Thymus (tissue), 11 donors: ENCODE data around the gene MAFG. TPM values are rescaled to one million over a fixed set of nuclear protein-coding genes. Genes with fewer than 3 reads are reported as not detected.

ENCODE experiments used
- DNase-seq, 9 donors: peaks; one replicate each; pipeline ENCODE4 v3.0.0-alpha.2; 2013; ENCODE audit warnings: low spot score in 9 of 9, low read depth in 6 of 9, missing footprints in 1 of 9
- H3K27ac ChIP-seq, 2 donors: one replicate each; pipeline ENCODE4 v1.5.1; 2013; ENCODE audit warnings: control low read depth in 1 of 2, low read depth in 1 of 2, low read length in 1 of 2, mild to moderate bottlenecking in 1 of 2, moderate library complexity in 1 of 2
- H3K27me3 ChIP-seq, 2 donors: one replicate each; pipeline ENCODE4 v1.5.1; 2013; ENCODE audit warnings: low read length in 1 of 2; ENCODE audit not compliant: control insufficient read depth in 2 of 2, insufficient read depth in 1 of 2
- H3K36me3 ChIP-seq, 2 donors: one replicate each; pipeline ENCODE4 v1.5.1; 2013; ENCODE audit warnings: low read length in 1 of 2, mild to moderate bottlenecking in 1 of 2, moderate library complexity in 1 of 2; ENCODE audit not compliant: control insufficient read depth in 2 of 2, insufficient read depth in 2 of 2
- H3K4me1 ChIP-seq, 2 donors: one replicate each; pipeline ENCODE4 v1.5.1; 2013; ENCODE audit warnings: low read length in 2 of 2; ENCODE audit not compliant: control insufficient read depth in 2 of 2, insufficient read depth in 2 of 2
- H3K4me3 ChIP-seq, 2 donors: one replicate each; pipeline ENCODE4 v1.5.1; 2013; ENCODE audit warnings: low read length in 2 of 2, control low read depth in 1 of 2, mild to moderate bottlenecking in 1 of 2
- H3K9me3 ChIP-seq, 2 donors: one replicate each; pipeline ENCODE4 v1.5.1; 2013; ENCODE audit warnings: low read length in 1 of 2, mild to moderate bottlenecking in 1 of 2; ENCODE audit not compliant: control insufficient read depth in 2 of 2, insufficient read depth in 1 of 2
- WGBS: extraction: QIAGEN DNeasy Blood & Tissue Kit; methylation state at CpG from one replicate; pipeline ENCODE4 v1.1.7; 2013; 5-methylcytosine and 5-hydroxymethylcytosine counted together
- polyA plus RNA-seq: library from polyadenylated mRNA; stranded (reverse); fragments of 200-250 nt; gene quantifications from one replicate; pipeline ENCODE4 v1.2.3, GENCODE V29; 2013
- total RNA-seq: library from RNA; stranded (reverse); fragments of 120-200 nt; gene quantifications from one replicate; pipeline ENCODE4 v1.2.4, GENCODE V29; 2013
- donor health status: healthy.

MAFG gene
- total and polyA plus RNA-seq, 2 donors, result 6.0 to 7.3 TPM

DNA sequence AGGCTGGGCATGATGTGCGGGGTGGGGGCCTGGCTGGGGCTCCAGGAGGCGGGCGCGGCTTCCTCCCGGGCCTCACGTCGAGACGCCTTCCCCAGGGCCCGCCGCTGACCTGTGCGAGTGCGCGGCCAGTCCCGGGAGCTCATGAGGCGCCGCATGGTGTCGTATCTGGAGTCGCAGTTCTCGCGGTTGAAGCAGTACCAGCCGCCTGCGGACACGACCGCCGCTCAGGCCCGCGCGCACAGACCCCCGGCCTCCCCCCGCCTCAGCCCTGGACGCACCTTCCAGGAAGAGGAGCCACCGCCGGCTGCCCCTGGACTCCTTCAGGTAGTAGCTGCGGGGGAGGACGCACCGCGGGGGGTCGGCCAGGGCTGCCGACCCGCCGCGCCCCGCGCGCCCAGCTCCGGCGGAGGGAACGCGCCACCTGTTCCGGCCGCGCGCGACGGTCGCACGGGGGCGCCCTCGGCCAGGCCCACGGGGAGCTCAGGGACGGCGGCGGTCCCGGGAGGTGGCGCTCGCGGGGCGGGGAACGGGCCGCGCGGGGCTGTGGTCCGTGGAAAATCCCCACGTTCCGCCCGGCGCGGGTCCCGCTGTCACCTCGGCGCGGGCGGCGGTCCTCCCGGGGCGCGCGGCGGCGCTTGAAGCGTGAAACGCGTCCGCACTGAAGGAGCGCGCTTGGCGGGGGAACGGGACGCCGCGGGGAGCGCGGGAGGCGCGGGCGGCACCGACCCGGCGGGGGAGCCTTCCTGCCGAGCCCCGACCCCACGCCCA, 32.0 kb upstream of the MAFG start:
- peaks cover 66 to 79% of the 10 kb centered on the region in 2 donors for H3K27me3 ChIP-seq
- peak in 6 of 9 donors; percentile 49 to 83 (median 70) for DNase-seq
- peak overlapping the region; percentile 16 to 49 for H3K4me3 ChIP-seq
- peaks cover 7 to 11% of the 10 kb centered on the region in 2 donors for H3K4me1 ChIP-seq
- H3K36me3 ChIP-seq, result no peaks in the 10 kb centered on the region
- H3K9me3 ChIP-seq, result peaks cover 0 to 1% of the 10 kb centered on the region in 2 donors
- H3K27ac ChIP-seq, result no peak overlapping the region
- WGBS, result 3% methylated on average over 112 of the region's 112 CpGs

DNA sequence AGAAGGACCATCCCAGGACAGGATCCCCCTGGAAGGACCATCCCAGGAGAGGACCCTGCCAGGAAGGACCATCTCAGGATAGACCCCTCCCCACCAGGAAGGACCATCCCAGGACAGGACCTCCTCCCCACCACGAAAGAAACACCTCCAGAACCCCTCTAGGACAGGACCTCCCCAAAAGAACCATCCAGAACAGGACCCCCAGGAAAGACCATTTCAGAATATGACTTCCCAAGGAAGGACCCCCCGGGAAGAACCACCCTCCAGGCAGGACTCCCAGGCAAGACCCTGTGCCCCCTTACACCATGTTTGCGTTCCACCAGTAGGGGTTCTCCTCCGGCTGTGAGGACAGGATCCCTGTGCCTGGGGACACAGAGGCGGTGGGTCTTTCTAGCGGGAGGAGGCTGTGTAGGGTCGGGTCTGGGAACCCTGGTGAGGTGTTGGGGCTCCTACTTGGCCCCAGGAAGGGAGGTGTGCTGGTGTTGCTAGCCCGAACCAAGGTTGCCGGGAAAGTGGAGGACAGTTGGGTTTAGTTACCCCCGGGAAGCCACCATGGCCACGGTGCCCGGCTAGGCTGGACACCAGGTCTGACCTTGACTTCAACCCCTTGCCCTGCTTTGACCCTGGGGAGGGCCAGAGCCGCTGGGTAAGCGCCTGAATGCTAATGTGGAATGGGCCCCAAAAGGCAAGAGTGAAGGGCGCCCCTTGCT, 31.3 kb upstream of the MAFG start:
- H3K9me3 ChIP-seq, result peaks cover 0 to 1% of the 10 kb centered on the region in 2 donors
- H3K27ac ChIP-seq, result no peak overlapping the region
- no peak overlapping the region for H3K4me3 ChIP-seq
- H3K4me1 ChIP-seq, result peaks cover 7 to 11% of the 10 kb centered on the region in 2 donors
- DNase-seq, result no peak
- 78% methylated on average over 15 of the region's 15 CpGs for WGBS
- H3K27me3 ChIP-seq, result peaks cover 58 to 77% of the 10 kb centered on the region in 2 donors
- no peaks in the 10 kb centered on the region for H3K36me3 ChIP-seq

GRCh38 chr17:81957691-81958432, 30.3 kb upstream of the MAFG start:
- no peaks in the 10 kb centered on the region for H3K36me3 ChIP-seq
- peaks cover 8 to 11% of the 10 kb centered on the region in 2 donors for H3K4me1 ChIP-seq
- no peak for DNase-seq
- no peak overlapping the region for H3K4me3 ChIP-seq
- 96% methylated on average over 19 of the region's 19 CpGs for WGBS
- H3K27ac ChIP-seq, result no peak overlapping the region
- H3K9me3 ChIP-seq, result peaks cover 0 to 1% of the 10 kb centered on the region in 2 donors
- H3K27me3 ChIP-seq, result peaks cover 51 to 71% of the 10 kb centered on the region in 2 donors

GRCh38 chr17:81956607-81957589, 29.4 kb upstream of the MAFG start:
- 92% methylated on average over 45 of the region's 45 CpGs for WGBS
- H3K4me3 ChIP-seq, result no peak overlapping the region
- DNase-seq, result no peak
- no peak overlapping the region for H3K27ac ChIP-seq
- H3K36me3 ChIP-seq, result no peaks in the 10 kb centered on the region
- peaks cover 0 to 2% of the 10 kb centered on the region in 2 donors for H3K9me3 ChIP-seq
- peaks cover 11% of the 10 kb centered on the region in 2 donors for H3K4me1 ChIP-seq
- peaks cover 42 to 66% of the 10 kb centered on the region in 2 donors for H3K27me3 ChIP-seq

GRCh38 chr17:81955756-81956544, 28.4 kb upstream of the MAFG start:
- DNase-seq, result no peak
- WGBS, result 94% methylated on average over 13 of the region's 13 CpGs
- H3K27me3 ChIP-seq, result peaks cover 33 to 63% of the 10 kb centered on the region in 2 donors
- H3K9me3 ChIP-seq, result peaks cover 0 to 2% of the 10 kb centered on the region in 2 donors
- H3K4me3 ChIP-seq, result no peak overlapping the region
- no peaks in the 10 kb centered on the region for H3K36me3 ChIP-seq
- no peak overlapping the region for H3K27ac ChIP-seq
- peaks cover 9 to 11% of the 10 kb centered on the region in 2 donors for H3K4me1 ChIP-seq

GRCh38 chr17:81955058-81955681, 27.6 kb upstream of the MAFG start:
- peaks cover 25 to 59% of the 10 kb centered on the region in 2 donors for H3K27me3 ChIP-seq
- H3K36me3 ChIP-seq, result no peaks in the 10 kb centered on the region
- no peak for DNase-seq
- H3K27ac ChIP-seq, result no peak overlapping the region
- H3K9me3 ChIP-seq, result peaks cover 0 to 2% of the 10 kb centered on the region in 2 donors
- 97% methylated on average over 26 of the region's 26 CpGs for WGBS
- H3K4me1 ChIP-seq, result peaks cover 1 to 11% of the 10 kb centered on the region in 2 donors
- H3K4me3 ChIP-seq, result no peak overlapping the region

DNA sequence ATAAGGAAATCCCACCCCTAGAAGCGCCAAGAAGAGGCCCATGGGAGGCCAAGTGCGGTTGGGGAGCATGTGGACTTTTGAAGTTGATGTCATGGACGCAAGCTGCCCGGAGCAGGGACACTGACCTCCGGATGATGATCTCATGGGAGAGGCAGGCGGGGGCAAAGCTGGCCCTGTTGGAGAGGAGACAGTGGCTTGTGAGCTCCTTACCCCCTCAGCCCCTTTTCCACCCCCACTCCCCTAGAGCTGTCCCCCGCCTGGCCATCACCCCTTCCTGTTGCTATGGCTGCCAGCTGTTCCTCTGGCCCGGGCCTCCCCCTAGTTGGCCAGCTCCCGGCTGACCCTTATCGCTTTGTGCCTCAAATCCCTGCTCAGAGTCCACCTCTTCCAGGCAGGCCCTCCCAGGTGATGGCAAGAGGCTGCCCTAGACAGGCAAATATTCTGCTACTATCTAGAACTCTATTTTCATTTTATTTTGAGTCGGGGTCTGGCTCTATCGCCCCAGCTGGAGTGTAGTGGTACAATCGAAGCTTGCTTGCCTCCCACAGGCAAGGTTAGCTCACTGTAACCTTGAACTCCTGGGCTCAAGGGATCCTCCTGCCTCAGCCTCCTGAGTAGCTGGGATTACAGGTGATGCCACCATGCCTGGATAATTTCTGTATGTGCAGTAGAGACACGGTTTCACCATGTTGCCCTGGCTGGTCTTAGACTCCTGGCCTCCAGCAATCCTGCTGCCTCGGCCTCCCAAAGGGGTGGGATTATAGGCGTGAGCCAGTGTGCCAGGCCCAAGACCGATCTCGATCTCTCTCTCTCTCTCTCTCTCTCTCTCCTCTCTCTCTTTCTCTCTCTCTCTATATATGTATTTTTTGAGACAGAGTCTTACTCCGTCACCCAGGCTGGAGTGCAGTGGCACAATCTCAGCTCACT, 26.9 kb upstream of the MAFG start:
- peaks cover 0 to 7% of the 10 kb centered on the region in 2 donors for H3K4me1 ChIP-seq
- no peaks in the 10 kb centered on the region for H3K36me3 ChIP-seq
- peaks cover 18 to 53% of the 10 kb centered on the region in 2 donors for H3K27me3 ChIP-seq
- H3K4me3 ChIP-seq, result no peak overlapping the region
- WGBS, result 93% methylated on average over 19 of the region's 19 CpGs
- no peak for DNase-seq
- peaks cover 0 to 2% of the 10 kb centered on the region in 2 donors for H3K9me3 ChIP-seq
- H3K27ac ChIP-seq, result no peak overlapping the region
